Panc1 (cell line): Measurements from ENCODE around the gene SEMA4D. TPM values are rescaled to one million over a fixed set of nuclear protein-coding genes. Genes with fewer than 3 reads are reported as not detected.

Source experiments
- ATAC-seq: fragments of 200-7000 bp; cut with Tn5 transposase; 2 replicates; pipeline ENCODE4 v1.9.1; 2020; ENCODE audit warnings: mild to moderate bottlenecking, moderate library complexity
- BruUV-seq: library from RNA; stranded (reverse); fragments of 400-500 nt; replicated peaks from 2 replicates; lab custom pipeline; 2021; lab: Mats Ljungman, UMichigan
- CTCF ChIA-PET: fragments of 300-600 bp; sonication (Branson Sonifier 250); formaldehyde crosslinking; loops from one replicate; lab custom pipeline; 2022; ENCODE audit warnings: antibody characterized with exemption; lab: Charles Lee
- POLR2A ChIA-PET: fragments of 300-600 bp; sonication (Branson Sonifier 250); formaldehyde crosslinking; loops from one replicate; lab custom pipeline; 2022; ENCODE audit warnings: antibody characterized with exemption; lab: Charles Lee
- DNase-seq: peaks from one replicate; pipeline ENCODE4 v3.0.0-alpha.2; 2010; ENCODE audit warnings: low read depth, low spot score
- H3K27ac ChIP-seq: 2 replicates; pipeline ENCODE4 v1.5.1; 2011; ENCODE audit warnings: mild to moderate bottlenecking, low read length, inconsistent platforms
- H3K27me3 ChIP-seq: fragments of 200-500 bp; sonication (Bioruptor generic); 2 replicates; pipeline ENCODE4 v1.6.0; 2014; ENCODE audit warnings: low read length, inconsistent platforms; ENCODE audit not compliant: control insufficient read depth, insufficient read depth
- H3K36me3 ChIP-seq: fragments of 200-500 bp; sonication (Bioruptor generic); 2 replicates; pipeline ENCODE4 v1.5.1; 2014; ENCODE audit warnings: inconsistent platforms, mild to moderate bottlenecking, low read length, moderate library complexity; ENCODE audit not compliant: control insufficient read depth, insufficient read depth
- H3K4me1 ChIP-seq: 2 replicates; pipeline ENCODE4 v1.5.1; 2011; ENCODE audit warnings: inconsistent platforms, mild to moderate bottlenecking, low read length, moderate library complexity; ENCODE audit not compliant: control insufficient read depth, insufficient read depth
- H3K4me3 ChIP-seq, 2 experiments: 2 replicates each; pipeline ENCODE4 v1.5.1; 2011 to 2012; ENCODE audit warnings: low read depth in 2 of 2, low read length in 2 of 2, mild to moderate bottlenecking in 2 of 2, inconsistent platforms in 1 of 2, moderate library complexity in 1 of 2
- H3K9me3 ChIP-seq: fragments of 200-500 bp; sonication (Bioruptor generic); 2 replicates; pipeline ENCODE4 v1.5.1; 2014; ENCODE audit warnings: low read depth, mild to moderate bottlenecking, inconsistent platforms, low read length, moderate library complexity; ENCODE audit not compliant: control insufficient read depth, insufficient read depth
- CTCF ChIP-seq: fragments of 450-650 bp; IDR thresholded peaks from 2 replicates; pipeline ENCODE4 v1.5.1; 2017; ENCODE audit warnings: mild to moderate bottlenecking
- POLR2AphosphoS5 ChIP-seq: IDR thresholded peaks from 2 replicates; pipeline ENCODE4 v1.6.1; 2012; ENCODE audit warnings: mild to moderate bottlenecking, low read depth, low read length, moderate library complexity
- REST ChIP-seq, 2 experiments: IDR thresholded peaks; 2 replicates each; pipeline ENCODE4 v1.6.1; 2011 to 2012; ENCODE audit warnings: low read depth in 2 of 2, control low read depth in 1 of 2, low read length in 1 of 2, mild to moderate bottlenecking in 1 of 2, moderate library complexity in 1 of 2; ENCODE audit not compliant: insufficient read depth in 1 of 2
- SIN3A ChIP-seq: IDR thresholded peaks from 2 replicates; pipeline ENCODE4 v1.6.1; 2012; ENCODE audit warnings: low read depth, mild to moderate bottlenecking, low read length, moderate library complexity, borderline replicate concordance; ENCODE audit not compliant: insufficient read depth
- TCF7L2 ChIP-seq: IDR thresholded peaks from 2 replicates; pipeline ENCODE4 v1.6.1; 2011; ENCODE audit warnings: mild to moderate bottlenecking, low read depth, low read length, inconsistent platforms
- in situ Hi-C: cut with HindIII; loops from 2 replicates; pipeline ENCODE4 v1.10.0; 2016; ENCODE audit warnings: low sequenced_read_pairs, low pct_unique_long_range_greater_than_20kb
- intact Hi-C: fragments of 100-400 bp; cut with micrococcal nuclease; formaldehyde crosslinking; loops from one replicate; pipeline ENCODE4 v1.10.0; 2022; ENCODE audit not compliant: unreplicated experiment
- total RNA-seq: library from RNA; stranded (reverse); gene quantifications from one replicate; pipeline ENCODE4 v1.2.1, GENCODE V29; 2021; ENCODE audit not compliant: unreplicated experiment

Gene SEMA4D
- total RNA-seq, 1 experiment from 2014 or later: 6.5 TPM

- no TSS peak for BruUV-seq
- H3K4me3 ChIP-seq: no peak overlapping the region
- no peak for TF ChIP-seq REST (IDR thresholded peaks at IDR 0.05; ENCODE audit: insufficient read depth in 1 of 2, low read depth in 2 of 2, low read length in 1 of 2)
- TF ChIP-seq TCF7L2: no peak
- TF ChIP-seq SIN3A: no peak
- no peak for TF ChIP-seq CTCF
- TF ChIP-seq POLR2AphosphoS5: no peak
- H3K4me1 ChIP-seq: no peaks in the 10 kb centered on the region
- ChIA-PET POLR2A (no interaction called here), CTCF (no interaction called here)
- in situ Hi-C loops: no loop called here
- H3K36me3 ChIP-seq: no peaks in the 10 kb centered on the region
- ATAC-seq (no peak), DNase-seq (no peak)
- H3K27me3 ChIP-seq: no peaks in the 10 kb centered on the region
- H3K9me3 ChIP-seq: no peaks in the 10 kb centered on the region
- intact Hi-C loops: no loop called here
- no peak overlapping the region for H3K27ac ChIP-seq
Observed at GRCh38 chr9:89437772-89438171, 60.1 kb downstream of the SEMA4D start.

- Histone ChIP-seq H3K36me3 (no peaks in the 10 kb centered on the region), H3K4me3 (no peak overlapping the region), H3K27me3 (no peaks in the 10 kb centered on the region), H3K4me1 (no peaks in the 10 kb centered on the region), H3K27ac (no peak overlapping the region), H3K9me3 (no peaks in the 10 kb centered on the region)
- CTCF ChIA-PET: no interaction called here
- ATAC-seq: no peak
- TF ChIP-seq CTCF (no peak), POLR2AphosphoS5 (no peak), SIN3A (no peak), TCF7L2 (no peak), REST (IDR thresholded peaks at IDR 0.05; ENCODE audit: insufficient read depth in 1 of 2, low read depth in 2 of 2, low read length in 1 of 2) (no peak)
- POLR2A ChIA-PET: no interaction called here
- DNase-seq: no peak
- intact Hi-C loops: no loop called here
- BruUV-seq: no TSS peak
- in situ Hi-C loops: no loop called here
Observed at GRCh38 chr9:89436963-89437625, 60.8 kb downstream of the SEMA4D start.
